Hair follicular keratinocyte (primary cell): ENCODE measurements around the gene BMPR2. TPM values are rescaled to one million over a fixed set of nuclear protein-coding genes. Genes with fewer than 3 reads are reported as not detected.

Experiments
- total RNA-seq: library from RNA; depleted of rRNA; stranded (reverse); fragments of >200 nt; gene quantifications from 2 replicates; pipeline ENCODE4 v1.2.3, GENCODE V29; 2015

The BMPR2 gene
- total RNA-seq = 13.7 and 20.0 TPM in 2 replicates

GRCh38 chr2:202375609-202376408, at the start of gene BMPR2:
TSS of gene BMPR2 (plus strand) at chr2:202376327. CDS start at chr2:202377475, 1,148 bp downstream.

Other genes starting within 250 kb of the BMPR2 start
- 102 and 104 TPM in 2 replicates for gene SUMO1, start 137.7 kb upstream of the BMPR2 start, total RNA-seq
- gene NOP58, start 110.6 kb upstream of the BMPR2 start, total RNA-seq = 35.8 and 79.5 TPM in 2 replicates